Kidney (tissue), 14 donors: ENCODE measurements around the gene OPTC. TPM values are rescaled to one million over a fixed set of nuclear protein-coding genes. Genes with fewer than 3 reads are reported as not detected.

ENCODE experiments used
- DNase-seq, 5 donors: peaks; one replicate each; pipeline ENCODE4 v3.0.0-alpha.2; 2013 to 2020
- FAIRE-seq: peaks from 2 replicates; lab custom pipeline; 2012; peaks lifted over from hg19 to GRCh38; lab: Jason Lieb, UNC
- H3K27ac ChIP-seq, 2 donors: one replicate each; pipeline ENCODE4 v1.7.0; 2013; ENCODE audit warnings: low read depth in 2 of 2, low read length in 2 of 2, inconsistent platforms in 1 of 2
- H3K27me3 ChIP-seq: one replicate; pipeline ENCODE4 v1.7.1; 2013; ENCODE audit warnings: low read length, inconsistent platforms; ENCODE audit not compliant: control insufficient read depth, insufficient read depth
- H3K36me3 ChIP-seq, 3 donors: one replicate each; pipeline versions ENCODE4 v1.7.0 to v1.7.1; 2013; ENCODE audit warnings: low read length in 3 of 3, control low read depth in 1 of 3, inconsistent platforms in 1 of 3; ENCODE audit not compliant: insufficient read depth in 3 of 3, control insufficient read depth in 2 of 3
- H3K4me1 ChIP-seq, 3 donors: one replicate each; pipeline versions ENCODE4 v1.7.0 to v1.7.1; 2013; ENCODE audit warnings: low read length in 3 of 3, inconsistent platforms in 1 of 3, low read depth in 1 of 3; ENCODE audit not compliant: control insufficient read depth in 2 of 3, insufficient read depth in 2 of 3
- H3K4me3 ChIP-seq, 3 donors: one replicate each; pipeline versions ENCODE4 v1.7.0 to v1.8.1; 2013; ENCODE audit warnings: low read length in 3 of 3, control low read depth in 1 of 3, inconsistent platforms in 1 of 3
- H3K9ac ChIP-seq, 3 donors: one replicate each; pipeline versions ENCODE4 v1.7.0 to v1.7.1; 2013; ENCODE audit warnings: low read length in 3 of 3, control low read depth in 1 of 3, inconsistent platforms in 1 of 3
- H3K9me3 ChIP-seq, 3 donors: one replicate each; pipeline versions ENCODE4 v1.7.0 to v1.7.1; 2013; ENCODE audit warnings: low read length in 3 of 3, control low read depth in 1 of 3, inconsistent platforms in 1 of 3; ENCODE audit not compliant: control insufficient read depth in 2 of 3, insufficient read depth in 1 of 3
- CTCF ChIP-seq: IDR thresholded peaks from 3 replicates; pipeline ENCODE4 v1.5.1; 2012; ENCODE audit warnings: mild to moderate bottlenecking, moderate library complexity, borderline replicate concordance; ENCODE audit not compliant: insufficient read depth; ENCODE audit errors: extremely low read depth
- intact Hi-C: fragments of 100-400 bp; cut with DNase I; formaldehyde crosslinking; loops from one replicate; pipeline ENCODE4 v1.11.1; 2022
- polyA plus RNA-seq: library from polyadenylated mRNA; stranded (reverse); fragments of 350-450 nt; fragmentation: Illumina TruSeq; extraction: RNeasy Lipid Tissue Mini Kit (QIAGEN cat#74804); gene quantifications from one replicate; pipeline ENCODE4 v1.2.3, GENCODE V29; 2014; ENCODE audit warnings: low read depth, low replicate concordance; ENCODE audit not compliant: insufficient read depth
- total RNA-seq: library from RNA; stranded (reverse); fragmentation: NEBNext Ultra II Directional; extraction: Animal tissue kit (Norgen Biotek cat#: 25700); gene quantifications from one replicate; pipeline ENCODE4 v1.2.1, GENCODE V29; 2021
- donor health status: control.
- donor health status: control.
- donor health status: control.
- donor health status: control.
- donor health status: control.
- donor health status: DM: yes; HTN: yes; CAD: no.
- donor health status: Normal renal cell carcinoma (clear cell type).

Gene OPTC
- total and polyA plus RNA-seq, 2 donors from 2014 or later, result not detected

DNA sequence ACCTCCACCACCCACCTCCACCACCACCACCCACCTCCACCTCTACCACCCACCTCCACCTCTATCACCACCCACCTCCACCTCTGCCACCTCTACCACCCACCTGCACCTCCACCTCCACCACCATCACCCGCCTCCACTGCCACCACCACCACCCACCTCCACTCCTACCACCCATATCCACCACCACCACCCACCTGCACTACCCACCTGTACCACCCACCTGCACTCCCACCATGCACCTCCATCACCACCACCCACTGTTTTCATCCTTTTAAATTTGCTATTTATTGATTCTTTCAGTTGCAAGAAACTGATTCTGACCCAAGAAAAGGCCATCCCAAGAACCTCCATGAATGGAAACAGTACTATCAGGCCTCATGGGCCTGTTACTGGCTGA lies 6.3 kb downstream of the OPTC start:
- Histone ChIP-seq H3K4me1 (no peaks in the 10 kb centered on the region), H3K27me3 (no peaks in the 10 kb centered on the region), H3K27ac (no peak overlapping the region), H3K9ac (no peak overlapping the region), H3K4me3 (no peak overlapping the region), H3K36me3 (no peaks in the 10 kb centered on the region), H3K9me3 (no peaks in the 10 kb centered on the region)
- intact Hi-C loops, result loop anchor here (5.0 kb wide), 1 partner anchor 202 kb away; no protein-coding TSS in a partner anchor
- DNase-seq (no peak), FAIRE-seq (no peak)
- TF ChIP-seq CTCF, result no peak

GRCh38 chr1:203503836-203504235 lies 9.9 kb downstream of the OPTC start:
- Histone ChIP-seq H3K4me1 (peaks cover 0 to 2% (median 0%) of the 10 kb centered on the region in 3 donors), H3K36me3 (no peaks in the 10 kb centered on the region), H3K27me3 (no peaks in the 10 kb centered on the region), H3K9me3 (no peaks in the 10 kb centered on the region), H3K4me3 (no peak overlapping the region), H3K9ac (no peak overlapping the region), H3K27ac (no peak overlapping the region)
- FAIRE-seq (no peak), DNase-seq (no peak)
- TF ChIP-seq CTCF, result no peak
- intact Hi-C loops, result loop anchor here (5.0 kb wide), 1 partner anchor 198 kb away; no protein-coding TSS in a partner anchor

DNA sequence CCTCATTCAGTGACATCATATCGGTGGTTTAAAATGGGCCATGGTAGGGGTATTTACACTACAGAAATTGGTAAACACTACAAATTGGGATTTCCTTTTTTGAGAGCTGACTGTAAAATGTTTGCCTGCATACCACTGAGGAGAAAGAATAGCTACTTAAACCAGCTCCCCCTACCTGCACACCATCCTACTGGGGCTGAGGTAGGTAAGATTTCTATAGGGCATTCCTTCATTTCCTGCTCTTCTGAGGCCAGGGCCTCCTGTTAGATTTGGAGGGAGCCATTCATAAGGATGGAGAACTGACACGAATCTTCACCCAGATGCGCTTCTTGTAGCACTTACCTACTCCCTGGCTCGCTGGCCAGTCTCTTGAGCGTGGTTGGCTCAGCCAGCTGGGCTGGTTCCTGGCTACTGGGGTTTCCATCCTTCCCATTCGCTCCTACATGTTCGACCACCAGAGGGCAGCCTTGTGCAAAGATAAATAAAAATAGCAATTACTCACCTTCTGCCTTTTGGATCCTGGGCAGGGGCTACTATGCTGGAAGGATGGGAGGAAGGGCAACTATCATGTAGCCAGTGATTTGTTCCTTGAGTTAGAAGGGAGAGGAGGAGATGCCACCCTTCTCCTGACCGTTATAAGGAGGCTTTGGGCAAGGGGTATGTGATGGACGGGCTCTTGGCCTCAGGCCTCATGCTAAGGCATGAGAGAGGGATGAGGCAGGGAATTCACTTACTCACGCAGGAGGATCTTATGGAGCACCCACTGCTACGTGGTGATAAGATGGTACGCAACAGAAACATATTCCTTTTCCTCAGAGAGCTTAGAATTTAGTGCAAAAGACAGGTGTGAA lies 10.7 kb downstream of the OPTC start:
- Histone ChIP-seq H3K4me1 (peaks cover 0 to 2% (median 0%) of the 10 kb centered on the region in 3 donors), H3K9ac (no peak overlapping the region), H3K9me3 (no peaks in the 10 kb centered on the region), H3K4me3 (no peak overlapping the region), H3K36me3 (no peaks in the 10 kb centered on the region), H3K27ac (no peak overlapping the region), H3K27me3 (no peaks in the 10 kb centered on the region)
- DNase-seq (peak; percentile 85 to 94 (median 87)), FAIRE-seq (no peak)
- intact Hi-C loops, result loop anchor here (5.0 kb wide), 1 partner anchor 198 kb away; no protein-coding TSS in a partner anchor
- TF ChIP-seq CTCF, result peak; percentile 85
